HG03469 (cell line): ENCODE measurements around the gene CREB5.
"Not testable (repeated sequence)": the region's sequence is repeated elsewhere in the genome, so short reads cannot be mapped to it uniquely, and the experiment has no call there.

Experiments
- ATAC-seq: cut with Tn5 transposase; IDR thresholded peaks from one replicate; pipeline ENCODE4 v1.9.1; 2021; ENCODE audit warnings: mild to moderate bottlenecking, moderate library complexity, moderate number of reproducible peaks; ENCODE audit not compliant: unreplicated experiment

CREB5 gene

GRCh38 chr7:28411876-28412662 lies at the start of gene CREB5:
CREB5 (plus strand) TSS chr7:28412518; CDS start chr7:28412915, 397 bp downstream.
- no peak for ATAC-seq

GRCh38 chr7:28362812-28363211 lies 49.5 kb upstream of the CREB5 start:
- no peak for ATAC-seq

- ATAC-seq, result no peak
Measured at GRCh38 chr7:28364082-28364481, 48.2 kb upstream of the CREB5 start.

GRCh38 chr7:28369523-28369922 lies 42.8 kb upstream of the CREB5 start:
- ATAC-seq, result no peak

GRCh38 chr7:28371846-28372245 lies 40.5 kb upstream of the CREB5 start:
- ATAC-seq, result no peak

DNA sequence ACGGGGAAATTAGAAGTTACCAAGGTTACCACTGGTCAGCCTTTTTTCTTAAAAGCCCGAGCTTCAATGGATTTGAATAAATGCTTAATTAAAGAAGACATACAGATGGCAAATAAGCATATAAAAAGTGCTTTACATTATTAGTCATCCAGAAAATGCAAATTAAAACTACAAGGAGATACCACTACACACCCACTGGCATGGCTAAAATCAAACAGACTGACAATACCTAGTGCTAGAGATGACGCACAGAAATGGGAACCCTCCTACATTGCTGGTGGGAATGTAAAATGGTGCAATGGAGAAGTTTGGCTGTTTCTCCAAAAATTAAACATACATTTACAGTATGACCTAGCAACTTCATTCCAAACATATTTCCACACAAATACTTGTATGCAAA lies 38.3 kb upstream of the CREB5 start:
- ATAC-seq, result no peak

DNA sequence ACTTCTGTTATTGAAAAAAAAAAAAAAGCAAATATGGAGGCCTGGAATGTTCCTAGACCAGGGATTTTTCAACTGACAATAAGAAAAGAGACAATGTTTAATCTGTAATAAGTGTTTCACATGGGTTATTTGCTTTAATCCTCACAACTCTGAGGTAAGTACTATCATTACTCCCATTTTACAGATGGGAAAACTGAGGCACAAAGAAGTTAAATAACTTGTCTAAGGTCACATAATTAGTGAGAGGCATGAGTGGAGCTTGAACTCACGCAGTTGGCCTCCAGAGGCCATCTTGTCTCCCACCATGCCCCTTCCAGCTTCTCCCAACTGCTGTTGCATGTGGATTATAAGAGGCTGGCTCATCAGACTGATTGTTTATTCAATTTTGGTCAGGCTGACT lies 36.6 kb upstream of the CREB5 start:
- ATAC-seq, result no peak

- no peak for ATAC-seq
Measured at GRCh38 chr7:28376634-28377033, 35.7 kb upstream of the CREB5 start.

DNA sequence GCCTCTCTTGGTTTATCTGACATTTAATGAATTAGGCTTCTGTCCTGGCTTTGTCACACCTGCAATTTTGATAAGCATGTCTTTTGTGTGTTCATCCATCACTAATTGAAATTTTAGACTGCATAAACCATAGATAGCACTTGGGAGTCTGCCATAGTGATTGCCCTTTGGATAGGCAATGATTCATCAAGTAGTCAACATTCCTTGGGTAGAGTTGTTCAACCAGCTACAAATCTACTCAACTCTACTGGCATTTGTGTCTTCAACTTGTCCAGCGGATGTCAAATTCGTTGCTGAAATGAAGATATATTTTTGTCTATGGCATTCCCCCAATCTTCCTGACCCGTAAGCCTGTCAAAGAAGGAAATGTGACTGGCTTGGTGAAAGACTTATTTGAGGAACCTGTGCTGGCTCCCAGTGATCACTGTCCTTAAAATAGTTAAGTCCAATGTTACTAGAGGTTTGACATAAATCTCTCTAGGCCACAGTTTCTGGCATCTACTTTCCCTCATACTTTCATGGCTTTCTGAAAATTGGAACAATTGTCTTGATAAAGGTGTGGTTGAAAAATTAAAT lies 33.7 kb upstream of the CREB5 start:
- no peak for ATAC-seq

DNA sequence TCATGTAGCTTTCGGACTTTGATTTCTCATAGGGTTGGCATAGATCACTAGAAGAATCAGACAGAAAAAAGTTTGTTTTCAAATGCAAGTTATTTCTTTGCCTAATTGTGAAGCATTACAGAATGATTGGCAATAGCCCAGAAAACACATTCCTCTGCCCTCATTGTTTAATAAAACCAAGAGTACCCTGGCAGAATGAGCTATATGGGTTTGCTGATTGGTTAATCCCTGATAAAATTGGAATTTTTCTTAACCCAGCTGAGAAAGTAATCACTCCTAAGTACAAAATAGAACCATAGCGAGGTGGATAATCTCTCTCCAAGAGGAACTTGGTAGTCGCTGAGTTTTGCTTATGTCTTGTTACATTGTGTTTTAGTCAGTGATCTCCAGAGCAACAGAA lies 30.9 kb upstream of the CREB5 start:
- ATAC-seq, result no peak

DNA sequence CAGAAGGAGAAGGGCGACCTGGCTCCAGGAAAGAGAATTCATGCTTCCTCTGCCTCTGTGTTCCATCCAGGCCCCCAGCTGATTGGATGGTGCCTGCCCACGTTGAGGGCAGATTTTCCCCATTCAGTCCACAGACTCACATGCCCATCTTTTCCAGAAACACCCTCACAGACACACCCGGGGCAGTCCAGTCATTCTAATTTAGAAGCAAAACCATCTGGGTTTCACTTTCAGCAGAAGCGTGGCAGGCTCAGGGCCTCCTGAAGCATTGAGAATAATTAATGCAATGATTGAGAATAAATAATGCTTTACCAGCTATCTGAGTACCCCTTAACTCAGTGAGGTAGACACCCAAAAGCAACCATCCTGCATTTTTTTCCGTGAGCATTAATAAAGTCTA lies 30.2 kb upstream of the CREB5 start:
- no peak for ATAC-seq

DNA sequence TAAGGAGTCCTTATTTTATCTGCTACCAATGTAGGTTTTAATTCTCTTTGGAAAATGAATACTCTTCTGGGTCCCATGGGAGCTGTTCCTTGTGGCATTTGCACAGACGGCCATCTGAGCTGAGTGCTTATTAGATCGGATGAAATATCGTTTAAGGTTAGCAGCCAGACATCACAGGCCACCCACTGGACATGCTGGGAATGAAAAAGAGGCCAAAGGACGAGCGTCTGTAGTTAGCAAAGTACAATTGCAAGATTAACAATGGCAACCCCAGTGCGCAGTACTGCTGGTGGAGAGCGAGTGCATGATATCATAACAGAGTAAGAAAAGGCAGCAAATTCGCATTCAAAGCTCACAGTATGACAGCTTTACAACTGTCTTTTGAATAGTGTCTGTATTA lies 28.3 kb upstream of the CREB5 start:
- no peak for ATAC-seq

GRCh38 chr7:28389504-28390395 lies 22.6 kb upstream of the CREB5 start:
- ATAC-seq, result no peak

DNA sequence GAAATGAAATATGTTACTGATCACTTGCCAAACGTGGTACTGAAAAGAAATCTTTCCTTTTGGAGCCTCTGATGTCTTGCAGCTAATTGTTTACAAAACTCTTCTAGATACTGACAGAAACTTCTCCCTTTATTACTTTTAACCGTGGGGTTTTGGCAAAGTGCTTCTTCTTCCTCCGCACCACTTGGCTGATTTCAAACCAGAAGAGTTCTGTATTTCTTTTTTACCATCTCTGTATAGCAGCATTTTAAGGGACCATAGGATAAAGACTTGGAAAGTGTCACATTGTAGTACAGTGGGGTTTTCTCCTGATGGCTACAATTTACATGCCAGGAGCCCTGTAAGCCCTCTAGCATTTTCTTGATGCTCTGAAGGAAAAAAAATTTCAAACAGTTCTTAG lies 21.9 kb upstream of the CREB5 start:
- ATAC-seq, result no peak

GRCh38 chr7:28392289-28392688 lies 20.0 kb upstream of the CREB5 start:
- ATAC-seq, result no peak

GRCh38 chr7:28395404-28395803 lies 16.9 kb upstream of the CREB5 start:
- ATAC-seq, result no peak

GRCh38 chr7:28395831-28396230 lies 16.5 kb upstream of the CREB5 start:
- no peak for ATAC-seq

- ATAC-seq, result no peak
Measured at GRCh38 chr7:28397141-28397540, 15.2 kb upstream of the CREB5 start.

GRCh38 chr7:28400838-28401360 lies 11.4 kb upstream of the CREB5 start:
- ATAC-seq, result no peak

GRCh38 chr7:28401567-28401966 lies 10.8 kb upstream of the CREB5 start:
- ATAC-seq, result not testable (repeated sequence)

DNA sequence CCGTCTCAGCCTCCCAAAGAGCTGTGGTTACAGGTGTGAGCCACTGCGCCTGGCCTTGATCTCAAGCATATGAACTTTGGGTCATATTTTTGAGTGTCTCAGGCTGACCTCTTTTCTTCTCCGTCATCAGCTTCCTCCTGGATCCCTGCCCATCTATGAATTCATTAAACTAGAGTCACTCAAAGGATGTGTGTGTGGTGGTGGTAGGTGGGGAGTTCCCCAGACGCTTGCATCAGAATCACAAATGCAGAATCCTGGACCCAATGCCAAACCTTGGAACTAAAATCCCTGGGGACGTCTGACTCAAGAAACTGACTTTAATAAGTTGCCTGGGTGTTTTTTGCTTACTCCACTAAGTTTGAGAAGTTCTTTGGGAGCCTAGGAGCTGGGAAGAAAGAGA lies 6.7 kb upstream of the CREB5 start:
- ATAC-seq, result no peak
